LNCaP clone FGC (cell line): ENCODE data around the gene KIAA0825.
A peak's percentile ranks its signal among the peaks of the same experiment; 100 is the strongest.

Experiments used
- DNase-seq: peaks from one replicate; pipeline ENCODE4 v3.0.0-alpha.2; 2011; ENCODE audit warnings: low read depth
- H3K4me3 ChIP-seq: 2 replicates; pipeline ENCODE4 v1.5.1; 2011; ENCODE audit warnings: mild to moderate bottlenecking, low read depth, low read length, control low read depth
- TF ChIP-seq, protein P1 (sequence below): IDR thresholded peaks from 2 replicates; pipeline ENCODE4 v1.5.1; 2012; ENCODE audit warnings: mild to moderate bottlenecking; ENCODE audit not compliant: control insufficient read depth, insufficient read depth; ENCODE audit errors: extremely low read depth

The KIAA0825 gene

DNA sequence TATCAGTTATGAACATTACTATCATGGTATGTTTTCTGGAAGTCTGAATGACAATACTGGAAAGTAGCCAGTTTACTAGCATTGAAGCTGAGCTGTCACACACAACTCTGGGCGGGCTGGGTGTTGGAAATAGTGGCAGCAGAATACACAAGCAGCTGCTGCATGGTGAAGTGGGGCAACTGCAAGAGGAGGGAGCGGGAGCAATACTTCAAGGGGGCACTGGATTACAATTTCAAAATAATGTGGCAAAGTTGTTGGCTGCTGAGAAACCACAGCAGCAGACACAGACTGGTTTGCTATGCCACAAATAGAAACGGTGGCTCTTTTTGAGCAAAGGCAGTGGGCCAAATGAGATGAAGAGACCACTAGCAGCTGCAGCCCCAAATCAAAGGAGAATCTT lies 350.2 kb downstream of the KIAA0825 start:
- TF ChIP-seq, protein P1, sequence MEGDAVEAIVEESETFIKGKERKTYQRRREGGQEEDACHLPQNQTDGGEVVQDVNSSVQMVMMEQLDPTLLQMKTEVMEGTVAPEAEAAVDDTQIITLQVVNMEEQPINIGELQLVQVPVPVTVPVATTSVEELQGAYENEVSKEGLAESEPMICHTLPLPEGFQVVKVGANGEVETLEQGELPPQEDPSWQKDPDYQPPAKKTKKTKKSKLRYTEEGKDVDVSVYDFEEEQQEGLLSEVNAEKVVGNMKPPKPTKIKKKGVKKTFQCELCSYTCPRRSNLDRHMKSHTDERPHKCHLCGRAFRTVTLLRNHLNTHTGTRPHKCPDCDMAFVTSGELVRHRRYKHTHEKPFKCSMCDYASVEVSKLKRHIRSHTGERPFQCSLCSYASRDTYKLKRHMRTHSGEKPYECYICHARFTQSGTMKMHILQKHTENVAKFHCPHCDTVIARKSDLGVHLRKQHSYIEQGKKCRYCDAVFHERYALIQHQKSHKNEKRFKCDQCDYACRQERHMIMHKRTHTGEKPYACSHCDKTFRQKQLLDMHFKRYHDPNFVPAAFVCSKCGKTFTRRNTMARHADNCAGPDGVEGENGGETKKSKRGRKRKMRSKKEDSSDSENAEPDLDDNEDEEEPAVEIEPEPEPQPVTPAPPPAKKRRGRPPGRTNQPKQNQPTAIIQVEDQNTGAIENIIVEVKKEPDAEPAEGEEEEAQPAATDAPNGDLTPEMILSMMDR = no peak
- DNase-seq = no peak
- H3K4me3 ChIP-seq = no peak overlapping the region

DNA sequence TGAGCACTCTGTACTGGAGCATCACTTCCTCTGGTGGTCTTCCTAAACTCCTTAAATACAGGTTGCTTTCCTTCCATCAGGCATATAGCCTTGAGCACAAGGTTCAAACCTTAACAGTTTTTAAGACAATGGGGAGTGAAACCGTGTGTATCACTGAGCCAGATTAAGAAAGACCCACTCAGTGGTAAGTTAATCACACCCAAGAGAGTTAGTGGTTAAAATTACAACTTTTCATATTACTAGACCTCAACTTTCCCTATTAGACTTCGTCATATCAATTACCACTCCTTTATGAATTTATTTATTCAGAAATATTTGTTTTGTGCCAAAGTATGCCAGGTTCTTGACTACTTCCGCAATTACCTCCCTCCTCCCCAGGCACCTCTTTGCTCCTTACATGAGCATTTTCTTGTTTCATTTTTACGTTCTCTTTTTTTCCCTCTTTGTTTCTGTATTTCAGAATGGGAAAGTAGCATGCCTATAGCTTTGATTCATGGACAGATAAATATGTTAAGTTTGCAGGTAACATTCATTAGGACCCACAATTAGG lies 351.0 kb downstream of the KIAA0825 start:
- TF ChIP-seq, protein P1 = no peak
- H3K4me3 ChIP-seq = no peak overlapping the region
- DNase-seq = no peak

DNA sequence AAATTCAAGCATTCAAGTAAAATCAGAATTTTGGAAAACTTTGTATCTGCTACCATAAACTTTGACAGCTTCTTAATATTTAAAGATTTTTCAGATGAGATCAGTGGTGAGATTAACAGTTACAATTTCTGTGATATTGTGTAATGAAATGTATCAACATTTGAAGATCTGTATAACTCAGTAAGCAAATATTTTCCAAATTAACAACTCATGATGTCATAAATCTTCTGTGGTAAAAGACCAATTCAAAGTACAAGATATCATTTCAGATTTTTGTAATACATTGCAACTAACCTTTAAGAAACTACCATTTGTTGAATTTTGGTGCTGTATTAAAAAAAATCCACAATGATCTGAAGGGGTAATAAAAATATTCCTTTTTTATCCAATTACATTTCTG lies 352.2 kb downstream of the KIAA0825 start:
- no peak for DNase-seq
- H3K4me3 ChIP-seq = no peak overlapping the region
- TF ChIP-seq, protein P1 = no peak

DNA sequence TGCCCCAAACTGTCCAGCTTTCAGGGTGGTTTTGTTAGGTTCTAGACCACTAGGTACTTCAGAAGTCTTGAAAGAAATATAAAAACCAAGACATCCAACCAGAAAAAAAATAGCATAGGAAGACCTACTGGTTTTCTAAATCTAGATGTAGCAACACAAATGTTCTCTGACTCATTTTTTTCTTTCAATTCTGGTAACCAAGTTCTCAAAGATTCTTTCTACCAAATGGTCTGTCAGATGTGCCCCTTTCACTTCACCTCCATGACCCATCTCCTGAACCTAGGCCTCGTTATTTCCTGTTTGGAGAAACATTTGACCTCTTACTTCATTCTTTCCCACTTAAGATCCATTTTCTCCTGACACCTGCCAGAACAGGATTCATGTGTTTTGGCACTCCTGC lies 355.3 kb downstream of the KIAA0825 start:
- TF ChIP-seq, protein P1 = no peak
- H3K4me3 ChIP-seq = no peak overlapping the region
- no peak for DNase-seq

DNA sequence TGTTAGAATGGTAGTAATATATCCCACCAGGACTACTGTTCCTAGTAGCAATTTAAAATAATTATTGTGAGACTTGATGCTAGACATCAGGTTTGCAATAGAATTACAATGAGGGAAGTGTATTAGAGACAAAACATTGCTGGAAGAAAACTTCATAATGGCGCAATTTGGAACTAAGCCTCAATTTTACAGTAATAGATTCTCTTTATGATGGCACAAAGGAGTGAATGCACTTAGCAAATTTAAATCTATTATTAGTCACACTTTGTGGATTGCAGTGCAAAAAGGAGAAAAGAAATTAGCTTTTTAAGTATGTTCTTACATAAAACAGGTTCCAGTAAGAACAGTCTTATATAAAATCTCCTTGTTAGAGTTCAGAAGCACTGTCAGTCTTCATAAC lies 358.3 kb downstream of the KIAA0825 start:
- DNase-seq = no peak
- H3K4me3 ChIP-seq = no peak overlapping the region
- TF ChIP-seq, protein P1 = no peak

DNA sequence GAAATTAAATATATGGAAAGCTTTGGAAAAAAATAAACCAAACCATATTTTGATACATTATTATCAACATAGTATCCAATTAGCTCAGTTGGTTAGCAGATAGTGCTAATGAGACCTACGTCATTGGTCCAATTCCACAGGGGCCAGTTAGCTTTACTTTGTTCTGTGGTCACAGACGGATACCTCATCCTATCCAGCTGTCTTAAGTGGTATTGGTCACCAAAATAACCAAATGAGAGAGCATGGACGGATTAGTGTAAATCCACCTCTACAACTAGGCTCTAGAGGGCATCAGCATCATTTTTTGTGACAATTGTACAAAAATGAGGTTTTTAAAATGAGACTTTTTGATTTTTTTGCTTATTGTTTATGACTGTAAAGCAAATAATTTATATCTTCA lies 364.2 kb downstream of the KIAA0825 start:
- TF ChIP-seq, protein P1 = 0 out of 2 replicates have a peak, but pooled peaks have one; percentile 8
- no peak overlapping the region for H3K4me3 ChIP-seq
- DNase-seq = no peak

DNA sequence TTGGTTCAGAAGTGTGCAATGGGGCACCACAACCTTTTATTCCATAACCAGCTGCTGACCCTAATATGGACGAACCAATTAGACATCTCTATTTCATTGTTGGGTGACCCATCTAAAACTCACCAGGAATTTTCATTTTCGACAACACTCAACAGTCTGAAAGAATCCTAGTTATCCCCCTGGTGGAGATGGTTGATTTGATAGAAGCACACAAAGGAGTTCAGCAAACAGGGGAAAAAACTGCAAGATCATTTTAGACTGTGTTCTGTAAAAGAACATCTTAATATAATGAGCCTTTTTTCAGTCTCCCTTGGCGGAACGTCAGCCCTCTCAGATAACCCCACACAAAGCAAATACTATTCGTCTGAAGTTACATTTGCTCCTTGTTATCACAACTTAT lies 367.4 kb downstream of the KIAA0825 start:
- no peak overlapping the region for H3K4me3 ChIP-seq
- no peak for DNase-seq
- TF ChIP-seq, protein P1 = no peak
